GM10266 (cell line): ENCODE results near the gene NHLRC1.
A peak's percentile ranks its signal among the peaks of the same experiment; 100 is the strongest.
"Not testable (repeated sequence)": the region's sequence is repeated elsewhere in the genome, so short reads cannot be mapped to it uniquely, and the experiment has no call there.

Experiments used
- DNase-seq: peaks from one replicate; pipeline ENCODE4 v3.0.0; 2012; ENCODE audit errors: extremely low spot score
- TF ChIP-seq, protein P1 (sequence below): IDR thresholded peaks from 2 replicates; pipeline ENCODE4 v1.5.1; 2012; ENCODE audit warnings: mild to moderate bottlenecking, low read depth; ENCODE audit not compliant: control insufficient read depth, insufficient read depth; ENCODE audit errors: missing control alignments

The NHLRC1 gene

DNA sequence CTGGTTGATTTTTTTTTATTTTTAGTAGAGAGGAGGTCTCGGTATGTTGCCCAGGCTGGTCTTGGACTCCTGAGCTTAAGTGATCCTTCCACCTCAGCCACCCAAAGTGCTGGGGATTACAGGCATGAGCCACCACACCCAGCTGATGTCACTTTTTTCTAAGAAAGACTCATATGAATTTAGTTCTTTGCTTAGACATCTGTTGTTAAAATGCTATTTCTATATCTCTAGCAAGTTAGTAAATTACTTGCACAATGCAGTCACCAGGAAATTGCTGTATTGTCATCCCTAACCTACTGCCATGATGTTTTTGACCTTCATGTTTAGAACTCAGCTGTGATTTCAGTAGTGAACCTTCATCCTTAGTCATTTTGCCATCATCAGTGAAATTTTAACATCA, 38.4 kb upstream of the NHLRC1 start:
- no peak for DNase-seq
- TF ChIP-seq, protein P1, sequence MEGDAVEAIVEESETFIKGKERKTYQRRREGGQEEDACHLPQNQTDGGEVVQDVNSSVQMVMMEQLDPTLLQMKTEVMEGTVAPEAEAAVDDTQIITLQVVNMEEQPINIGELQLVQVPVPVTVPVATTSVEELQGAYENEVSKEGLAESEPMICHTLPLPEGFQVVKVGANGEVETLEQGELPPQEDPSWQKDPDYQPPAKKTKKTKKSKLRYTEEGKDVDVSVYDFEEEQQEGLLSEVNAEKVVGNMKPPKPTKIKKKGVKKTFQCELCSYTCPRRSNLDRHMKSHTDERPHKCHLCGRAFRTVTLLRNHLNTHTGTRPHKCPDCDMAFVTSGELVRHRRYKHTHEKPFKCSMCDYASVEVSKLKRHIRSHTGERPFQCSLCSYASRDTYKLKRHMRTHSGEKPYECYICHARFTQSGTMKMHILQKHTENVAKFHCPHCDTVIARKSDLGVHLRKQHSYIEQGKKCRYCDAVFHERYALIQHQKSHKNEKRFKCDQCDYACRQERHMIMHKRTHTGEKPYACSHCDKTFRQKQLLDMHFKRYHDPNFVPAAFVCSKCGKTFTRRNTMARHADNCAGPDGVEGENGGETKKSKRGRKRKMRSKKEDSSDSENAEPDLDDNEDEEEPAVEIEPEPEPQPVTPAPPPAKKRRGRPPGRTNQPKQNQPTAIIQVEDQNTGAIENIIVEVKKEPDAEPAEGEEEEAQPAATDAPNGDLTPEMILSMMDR = no peak

DNA sequence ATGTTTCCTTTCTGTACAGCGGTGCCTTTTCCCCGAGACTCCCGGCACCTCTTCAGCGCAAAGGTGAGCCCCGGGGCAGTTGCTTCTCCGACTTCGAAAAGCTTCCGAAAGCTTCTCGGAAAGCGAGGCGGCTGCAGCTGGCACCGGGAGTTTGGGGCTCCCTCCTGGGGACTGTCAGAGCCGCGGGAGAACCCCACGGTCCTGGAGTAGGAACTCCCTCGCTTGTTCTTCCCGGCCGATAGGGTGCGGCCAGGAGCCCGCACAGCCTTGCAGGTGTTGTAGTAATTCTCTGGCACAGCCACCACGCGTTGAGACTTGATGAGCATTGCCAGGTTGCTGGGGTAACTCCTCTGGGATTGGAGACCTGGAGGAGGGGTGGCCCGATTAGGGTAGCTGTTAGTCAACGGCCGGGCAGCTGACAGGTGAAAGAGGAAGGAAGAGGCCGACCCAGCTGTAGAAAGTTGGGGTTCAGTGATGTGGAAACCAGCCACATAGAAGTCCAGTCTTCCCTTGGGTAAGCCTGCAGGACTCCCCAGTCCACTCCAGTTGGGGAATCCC, 33.5 kb upstream of the NHLRC1 start:
- peak; percentile 63 for DNase-seq
- TF ChIP-seq, protein P1 = peak; percentile 14

DNA sequence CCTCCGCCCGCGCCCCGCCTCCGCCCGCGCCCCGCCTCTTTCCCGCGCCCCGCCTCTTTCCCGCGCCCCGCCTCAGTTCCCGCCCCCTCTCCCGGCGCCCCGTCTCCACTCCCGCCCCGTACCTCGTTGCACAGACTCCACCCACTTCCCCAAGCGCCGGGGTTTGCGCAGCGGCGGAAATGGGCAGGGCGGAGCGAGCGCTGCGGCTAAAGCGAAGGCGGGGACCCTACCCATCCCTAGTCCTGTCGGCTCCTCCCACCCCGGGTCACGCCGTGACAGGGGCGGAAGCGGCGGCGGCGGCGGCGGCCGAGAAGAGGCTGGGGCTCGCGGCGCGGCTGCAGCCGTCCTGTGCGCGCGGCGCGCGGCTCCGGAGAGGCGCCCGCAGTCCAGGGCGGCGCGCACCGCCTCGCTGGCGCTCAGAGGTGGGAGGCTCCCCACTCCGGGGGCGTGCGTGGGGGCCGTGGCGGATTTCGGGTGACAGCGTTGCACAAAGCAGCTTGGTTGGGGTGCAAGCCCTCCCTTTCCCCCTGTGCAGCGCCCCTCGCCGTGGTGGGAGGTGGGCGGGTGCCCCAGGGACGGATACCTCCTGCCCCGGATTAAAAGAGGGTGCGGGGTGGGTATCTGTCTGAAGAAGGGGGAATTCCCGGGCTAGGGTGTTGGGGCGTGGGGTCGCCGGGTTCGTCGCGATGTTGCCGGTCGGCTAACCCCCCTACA, 32.8 kb upstream of the NHLRC1 start, which contains the start of gene KDM1B:
Gene KDM1B, plus strand, starts transcription at position 273 of the 714 bp plus-strand sequence. CDS start 4,474 bp downstream, outside the sequence.
- DNase-seq = peak; percentile 99
- TF ChIP-seq, protein P1 = no peak

DNA sequence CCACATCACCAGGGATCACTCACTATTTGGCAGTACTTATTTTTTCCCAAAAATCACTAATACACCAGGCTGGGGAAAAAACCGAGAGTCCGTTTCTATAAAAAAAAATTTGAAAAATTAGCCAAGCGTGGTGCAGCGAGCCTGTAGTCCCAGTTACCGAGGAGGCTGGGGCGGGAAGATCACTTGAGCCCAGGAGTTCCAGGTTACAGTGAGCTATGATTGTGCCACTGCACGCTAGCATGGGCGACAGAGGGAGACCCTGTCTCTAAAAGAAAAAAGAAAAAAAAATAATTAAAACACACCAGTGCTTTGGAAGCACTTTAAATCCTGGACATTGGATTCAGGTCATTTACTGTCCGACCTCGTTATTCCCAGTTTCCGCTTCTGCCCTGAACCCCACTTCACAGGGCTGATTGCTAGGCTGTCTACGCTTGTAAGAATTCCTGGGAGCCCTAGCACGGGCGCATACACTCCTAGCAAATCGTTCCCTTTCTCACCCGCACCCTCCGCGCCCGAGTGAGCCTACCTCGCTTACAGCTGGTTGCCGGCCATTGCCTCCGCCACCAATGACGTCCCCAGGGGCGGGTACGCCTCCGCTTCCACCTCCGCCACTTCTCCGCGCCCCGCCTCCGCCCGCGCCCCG, 32.2 kb upstream of the NHLRC1 start, which contains the start of gene TPMT:
Gene TPMT, minus strand, starts transcription at position 571 of the 643 bp plus-strand sequence. CDS start 5,950 bp downstream, outside the sequence.
- TF ChIP-seq, protein P1 = no peak
- no peak for DNase-seq

DNA sequence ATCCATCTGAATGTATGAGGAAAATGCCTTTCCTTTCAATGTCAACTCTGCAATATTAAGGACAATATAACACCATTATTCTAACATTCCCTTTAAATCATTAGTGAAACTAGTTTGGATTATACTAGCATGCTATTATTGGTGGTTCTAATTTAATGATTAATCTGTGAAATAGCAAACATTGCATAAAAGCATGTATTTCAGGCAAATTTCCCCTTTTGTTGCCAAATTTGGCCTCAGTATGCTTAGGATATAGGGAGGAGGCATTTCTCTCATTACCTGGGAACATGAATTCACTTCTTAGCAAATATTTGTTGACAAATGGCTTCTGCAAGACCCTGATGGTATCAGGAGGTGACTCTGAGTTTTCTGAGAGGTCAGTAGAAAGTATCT, 30.8 kb upstream of the NHLRC1 start:
- TF ChIP-seq, protein P1 = no peak
- DNase-seq = no peak

DNA sequence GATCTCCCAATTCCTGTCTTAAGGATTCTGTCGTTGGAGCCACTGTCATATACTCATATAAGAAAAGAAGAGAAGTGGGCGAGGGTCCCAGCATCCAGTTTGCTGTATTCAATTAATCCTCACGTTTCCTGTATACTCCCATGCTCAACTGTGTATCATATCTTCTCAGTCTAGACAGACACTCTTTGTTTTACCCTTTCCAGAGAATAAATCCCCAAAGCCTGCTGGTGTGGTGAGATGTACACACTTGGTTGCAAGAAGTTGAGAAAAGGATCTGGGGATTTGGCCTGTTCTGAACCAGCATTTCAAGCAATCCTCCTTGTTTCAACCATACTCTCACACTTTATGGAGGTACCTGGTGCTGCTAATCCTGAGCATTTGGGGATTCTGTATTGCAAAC, 29.3 kb upstream of the NHLRC1 start:
- TF ChIP-seq, protein P1 = no peak
- DNase-seq = no peak

DNA sequence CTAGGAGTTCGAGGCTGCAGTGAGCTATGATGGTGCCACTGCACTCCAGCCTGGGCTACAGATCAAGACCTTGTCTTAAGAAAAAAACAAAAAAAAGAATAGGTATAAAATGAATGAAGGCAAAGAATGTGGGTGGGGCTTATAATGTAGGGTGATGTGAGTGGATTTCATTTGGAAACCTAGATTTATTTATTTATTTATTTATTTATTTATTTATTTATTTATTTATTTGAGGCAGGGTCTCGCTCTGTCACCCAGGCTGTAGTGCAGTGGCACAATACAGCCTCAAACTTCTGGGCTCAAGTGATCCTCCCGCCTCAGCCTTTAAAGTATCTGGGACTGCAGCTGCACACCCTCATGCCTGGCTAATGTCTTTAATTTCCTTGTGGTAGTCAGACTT, 28.9 kb upstream of the NHLRC1 start:
- not testable (repeated sequence) for DNase-seq
